NCI-H446 treated with DMSO at 0.1 percent for 48 hours (cell line): ENCODE data around the gene DCDC2.
"Not testable (repeated sequence)": the region's sequence is repeated elsewhere in the genome, so short reads cannot be mapped to it uniquely, and the experiment has no call there.

Experiments
- DNase-seq: peaks from one replicate; lab custom pipeline; 2025; lab: John Stamatoyannopoulos, UW

Gene DCDC2

DNA sequence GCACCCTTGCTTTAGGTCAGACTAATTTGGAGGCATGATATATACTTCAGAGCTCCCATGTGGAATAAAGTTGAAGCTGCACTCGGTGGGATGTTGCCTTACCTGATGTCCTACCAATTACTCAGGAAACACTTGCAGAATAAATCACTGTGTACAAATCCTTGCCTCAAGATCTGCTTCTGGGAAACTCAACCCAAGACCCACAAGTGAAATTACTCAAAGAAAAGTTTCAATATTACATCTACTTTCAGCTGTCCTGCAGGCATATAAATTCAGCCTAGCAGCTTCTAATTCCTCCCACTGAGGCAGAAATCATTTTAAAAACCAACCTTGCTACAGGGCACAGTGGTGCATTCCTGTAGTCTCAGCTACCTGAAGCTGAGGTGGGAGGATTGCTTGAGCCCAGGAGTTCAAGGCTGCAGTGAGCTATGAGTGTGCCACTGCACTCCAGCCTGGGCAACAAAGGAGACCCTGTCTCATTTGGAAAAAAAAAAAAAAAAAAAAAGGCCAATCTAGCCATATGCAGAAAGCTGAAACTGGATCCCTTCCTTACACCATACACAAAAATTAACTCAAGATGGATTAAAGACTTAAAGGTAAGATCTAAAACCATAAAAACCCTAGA, 20.7 kb upstream of the DCDC2 start:
- DNase-seq: no peak

DNA sequence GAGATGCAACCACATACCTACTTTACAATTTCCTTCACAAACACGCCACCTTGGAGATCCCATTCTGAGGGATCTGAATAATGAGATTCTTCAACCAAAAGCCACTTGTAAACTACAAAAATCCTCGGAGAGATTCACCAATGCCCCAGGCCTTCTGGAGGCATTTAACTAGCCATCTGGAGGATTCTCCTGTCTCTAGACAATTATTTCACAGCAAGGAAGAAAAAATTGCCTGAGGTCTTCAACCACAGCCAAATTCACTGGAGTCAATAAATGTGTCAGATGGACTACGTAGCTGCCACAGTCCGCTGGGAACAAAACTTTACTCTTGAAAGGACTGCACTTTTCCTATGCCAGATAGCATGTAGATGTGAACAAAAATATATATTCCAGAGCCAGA, 19.0 kb upstream of the DCDC2 start:
- peak; percentile 43 for DNase-seq

DNA sequence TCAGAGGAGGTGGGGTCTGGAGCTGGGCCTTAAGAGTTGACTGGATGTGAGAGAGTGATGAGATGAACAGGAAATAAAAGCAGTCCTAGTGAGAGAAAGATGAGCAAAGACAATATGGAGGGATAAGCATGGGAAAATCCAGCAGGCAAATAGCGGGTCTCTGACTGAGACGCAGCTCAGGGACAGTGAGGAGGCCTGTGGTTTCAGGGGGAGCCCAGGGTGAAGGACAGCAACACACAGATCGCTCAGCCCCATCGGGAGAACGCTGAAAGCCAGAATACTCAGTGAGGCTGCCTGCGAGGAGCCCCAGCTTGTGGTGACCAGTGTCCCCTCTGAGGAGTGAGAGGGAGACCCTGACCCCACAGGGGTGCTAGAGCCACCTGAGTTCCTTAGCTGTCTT, 16.8 kb upstream of the DCDC2 start:
- no peak for DNase-seq

DNA sequence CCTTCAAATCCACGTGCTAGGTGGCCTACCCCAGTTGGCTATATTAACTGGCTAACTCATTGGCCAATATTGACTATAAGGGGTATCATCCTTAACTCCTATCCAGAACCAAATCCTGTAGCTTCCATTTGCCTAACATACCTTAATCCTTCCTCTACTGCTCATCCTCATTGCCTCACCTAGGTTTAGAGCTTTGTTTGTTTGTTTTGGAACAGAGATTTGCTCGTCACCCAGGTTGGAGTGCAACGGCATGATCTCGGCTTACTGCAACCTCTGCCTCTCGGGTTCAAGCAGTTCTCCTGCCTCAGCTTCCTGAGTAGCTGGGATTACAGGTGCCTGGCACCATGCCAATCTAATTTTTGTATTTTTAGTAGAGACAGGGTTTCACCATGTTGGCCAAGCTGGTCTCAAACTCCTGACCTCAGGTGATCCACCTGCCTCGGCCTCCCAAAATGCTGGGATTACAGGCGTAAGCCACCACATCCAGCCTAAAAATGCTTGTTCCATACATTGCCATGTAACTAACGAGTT, 7.3 kb upstream of the DCDC2 start:
- DNase-seq: not testable (repeated sequence)

DNA sequence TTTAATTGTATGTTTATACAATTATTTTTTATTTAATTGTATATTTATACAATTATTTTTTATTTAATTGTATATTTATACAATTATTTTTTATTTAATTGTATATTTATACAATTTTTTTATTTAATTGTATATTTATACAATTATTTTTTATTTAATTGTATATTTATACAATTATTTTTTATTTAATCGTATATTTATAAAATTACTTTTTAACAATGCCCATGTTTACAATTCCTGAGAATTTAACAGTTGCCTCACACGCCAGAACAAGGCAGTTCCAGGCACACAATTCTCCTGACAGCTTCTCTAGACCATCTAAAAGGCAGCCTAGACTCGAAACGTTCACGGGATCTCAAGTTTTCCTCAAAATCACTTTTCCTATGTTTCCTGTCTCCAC, 4.5 kb upstream of the DCDC2 start:
- not testable (repeated sequence) for DNase-seq

DNA sequence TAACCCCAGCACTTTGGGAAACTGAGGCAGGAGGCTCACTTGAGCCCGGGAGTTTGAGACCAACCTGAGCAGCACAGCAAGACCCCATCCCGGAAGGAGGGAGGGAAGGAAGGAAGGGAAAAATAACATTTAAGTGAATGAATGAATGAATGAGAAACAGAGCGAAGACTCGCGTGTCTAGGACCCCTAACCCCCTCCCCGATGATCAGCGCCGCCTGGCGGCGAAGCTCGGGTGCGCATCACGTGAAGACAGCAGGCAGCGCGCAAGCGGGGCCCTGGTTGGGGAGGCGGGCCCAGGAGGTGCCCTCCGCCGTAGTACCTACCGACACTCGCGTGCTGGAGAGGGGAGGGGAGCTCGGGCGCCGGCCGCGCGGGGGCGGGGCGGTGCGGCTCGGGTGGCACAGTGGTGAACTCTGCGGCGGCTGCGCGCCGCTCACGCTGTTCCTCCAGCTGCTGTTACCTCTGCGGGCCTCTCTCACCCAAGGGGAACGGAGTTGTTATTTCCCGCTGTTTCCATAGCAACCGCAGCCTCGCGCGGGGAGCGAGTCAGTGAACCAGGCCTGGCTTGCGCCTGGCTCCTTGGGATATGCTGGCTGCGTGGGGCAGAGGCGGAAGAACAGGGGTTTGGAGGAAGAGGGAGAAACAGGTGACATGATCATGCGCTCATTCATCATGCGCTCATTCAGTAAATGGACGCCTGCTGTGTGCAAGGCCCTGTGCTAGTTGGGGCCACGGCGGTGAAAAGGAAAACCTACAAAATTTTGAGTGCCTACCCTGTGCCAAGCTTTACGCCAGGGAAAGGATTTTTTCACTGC, 2.0 kb upstream of the DCDC2 start:
- peak; percentile 53 for DNase-seq

DNA sequence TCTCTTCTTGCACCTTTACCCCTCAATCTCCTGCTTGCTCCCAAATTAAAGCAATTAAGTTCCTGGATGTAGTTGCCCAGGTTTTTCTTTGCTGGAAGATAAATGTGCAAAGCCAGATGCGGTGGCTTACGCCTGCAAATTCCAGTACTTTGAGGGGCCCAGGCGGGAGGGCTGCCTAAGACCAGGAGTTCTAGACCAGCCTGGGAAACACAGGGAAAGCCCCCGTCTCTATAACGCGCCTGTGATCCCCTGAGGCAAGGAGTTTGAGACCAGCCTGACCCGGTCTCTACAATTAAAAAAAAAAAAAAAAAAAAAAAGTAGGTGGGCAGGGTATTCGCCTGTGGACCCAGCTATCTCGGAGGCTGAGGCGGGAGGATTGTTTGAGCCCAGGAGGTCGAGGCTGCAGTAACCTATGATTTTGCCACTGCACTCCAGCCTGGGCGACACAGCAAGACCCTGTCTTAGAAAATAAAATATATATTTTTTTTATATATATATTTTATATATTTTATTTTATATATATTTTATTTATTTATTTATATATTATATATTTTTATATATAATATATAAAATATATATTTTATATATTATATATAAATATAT, 461 bp upstream of the DCDC2 start:
- DNase-seq: no peak

DNA sequence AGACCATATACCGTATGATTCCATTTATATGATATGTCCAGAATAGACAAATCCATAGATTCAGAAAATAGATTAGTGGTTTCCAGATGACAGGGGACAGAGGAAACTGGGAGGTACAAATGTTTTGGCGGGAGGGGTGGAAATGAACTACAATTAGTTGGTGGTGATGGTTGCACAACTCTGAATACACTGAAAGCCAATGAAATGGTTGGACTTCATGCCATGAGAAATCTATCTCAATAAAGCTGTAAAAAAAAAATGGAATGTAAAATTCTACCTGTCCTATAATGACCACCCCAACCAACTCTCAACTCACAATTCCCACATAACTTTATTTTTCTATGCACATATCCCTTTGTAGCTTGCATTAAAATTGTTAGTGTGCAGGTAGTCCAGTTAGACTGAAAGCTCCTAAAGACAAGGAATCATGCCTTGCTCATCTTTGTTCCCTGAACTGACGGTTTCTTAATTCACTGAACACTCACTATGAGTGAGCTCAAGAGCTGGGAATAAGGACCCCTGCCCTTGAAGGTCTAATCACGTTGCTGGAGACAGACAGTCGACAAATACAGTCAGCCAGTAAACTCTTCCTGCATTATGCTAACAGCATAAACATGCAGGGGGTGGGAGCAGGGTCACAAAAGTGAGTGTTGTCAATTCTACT, 1.4 kb downstream of the DCDC2 start:
- no peak for DNase-seq

DNA sequence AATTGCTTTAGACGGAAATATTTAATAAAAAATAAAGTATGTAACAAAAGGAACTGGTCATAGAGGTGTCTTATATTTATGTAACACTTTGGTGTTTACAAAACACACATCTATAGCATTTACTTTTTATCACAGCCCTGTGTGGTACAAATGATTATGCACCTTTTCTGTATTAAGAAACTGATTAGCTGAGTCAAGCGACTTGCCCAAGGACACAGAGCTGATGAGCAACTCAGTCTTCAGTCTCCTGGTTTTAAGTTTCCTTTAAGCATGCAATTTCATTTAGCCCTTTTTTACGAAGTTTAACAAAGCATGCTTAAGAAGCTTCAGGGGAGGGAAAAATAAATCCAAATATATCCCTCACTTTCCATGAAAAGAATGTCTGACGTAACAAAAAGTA, 2.5 kb downstream of the DCDC2 start:
- DNase-seq: no peak

DNA sequence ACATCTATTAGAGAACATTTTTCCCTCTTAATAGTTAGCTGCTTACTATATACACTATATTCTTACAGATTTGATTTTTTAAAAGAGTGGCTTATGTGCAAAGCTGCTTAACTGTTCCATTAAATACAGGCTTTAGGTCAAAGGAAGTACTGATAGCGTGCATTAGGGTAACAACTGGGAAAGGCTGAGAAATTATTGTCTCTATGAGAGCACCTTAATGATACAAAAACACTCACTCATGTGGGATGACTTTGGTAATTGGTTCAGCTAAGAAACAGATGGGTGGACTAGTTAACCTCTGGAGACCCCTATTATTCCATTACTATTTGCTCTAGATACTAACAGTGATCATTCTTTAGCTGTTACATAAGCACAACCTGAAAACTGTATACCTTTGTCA, 4.0 kb downstream of the DCDC2 start:
- DNase-seq: no peak

DNA sequence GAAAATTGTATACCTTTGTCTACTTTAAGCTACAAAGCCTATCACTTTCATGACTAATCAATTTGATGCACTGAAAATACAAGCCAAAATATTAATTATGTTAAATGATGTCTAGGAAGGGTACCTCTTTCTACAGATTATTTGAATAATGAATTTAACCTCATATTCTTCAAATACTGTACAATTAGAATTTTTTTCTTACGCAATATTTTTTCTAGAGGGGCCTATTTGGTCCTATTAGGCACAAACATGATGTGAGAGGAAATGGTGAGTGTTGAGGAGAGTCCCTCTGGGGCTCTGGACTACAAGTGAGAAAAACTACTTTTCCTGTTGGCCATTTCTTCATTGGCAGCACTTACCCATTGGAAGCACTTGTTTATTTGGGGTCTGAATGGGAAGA, 5.4 kb downstream of the DCDC2 start:
- DNase-seq: no peak

DNA sequence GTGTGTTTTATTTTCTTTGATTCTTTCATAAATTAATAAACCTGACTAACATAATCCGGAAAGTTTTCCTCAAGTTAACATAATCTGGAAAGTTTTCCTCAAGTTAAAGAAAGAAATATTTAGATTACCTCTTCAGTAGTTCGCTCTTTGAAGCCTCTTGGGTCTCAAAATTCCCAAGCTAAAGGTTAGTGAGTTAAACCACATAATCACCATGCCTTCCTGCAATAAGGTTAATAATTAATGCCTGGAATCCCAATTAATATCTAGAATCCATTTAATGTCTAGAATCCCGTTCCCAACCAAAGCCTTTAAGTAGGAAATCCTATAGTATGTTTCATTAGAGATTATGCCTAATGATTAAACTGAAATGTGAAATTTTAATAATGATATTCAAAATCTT, 12.9 kb downstream of the DCDC2 start:
- DNase-seq: no peak

DNA sequence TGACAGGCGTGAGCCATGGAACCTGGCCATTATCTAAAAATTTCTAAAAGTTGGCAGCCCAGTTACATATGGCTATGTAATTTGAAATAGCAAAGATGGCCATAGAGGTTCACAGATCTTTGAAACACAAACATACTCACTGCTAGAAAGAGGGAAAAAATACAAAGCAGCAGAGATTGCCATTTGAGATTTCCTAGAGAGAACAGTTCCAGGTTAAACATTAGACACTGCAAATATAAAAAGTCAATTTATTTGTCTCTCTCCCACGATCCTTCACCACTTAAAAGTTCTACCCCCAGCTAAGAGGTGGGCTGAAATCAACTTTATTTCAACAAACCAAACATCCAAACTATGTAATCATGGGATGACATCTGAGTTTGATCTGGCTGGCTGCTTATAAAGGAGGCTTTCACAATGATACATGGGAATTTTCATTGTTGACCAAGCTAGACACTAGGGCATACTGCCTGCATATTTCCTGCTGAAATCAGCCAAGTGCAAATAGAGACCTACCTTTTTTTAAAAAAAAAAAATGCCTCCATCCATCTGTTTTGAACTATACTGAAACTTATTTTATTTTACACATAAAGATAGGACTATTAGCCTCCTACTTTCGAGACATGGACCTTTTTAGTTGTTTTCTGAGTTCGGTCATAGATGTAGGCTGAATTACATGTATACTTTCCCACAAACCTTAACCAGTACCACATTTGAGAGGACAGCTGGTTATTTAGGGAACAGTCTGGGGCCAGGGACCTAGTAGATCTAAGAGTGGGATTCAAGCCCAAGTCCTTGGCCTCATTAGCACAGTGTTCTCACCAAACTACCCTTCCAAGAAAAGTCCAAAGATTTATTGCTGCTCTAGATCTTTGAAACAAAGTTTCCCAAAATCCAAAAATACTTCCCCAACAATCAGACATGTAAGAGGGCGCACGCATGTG, 16.6 kb downstream of the DCDC2 start:
- no peak for DNase-seq

DNA sequence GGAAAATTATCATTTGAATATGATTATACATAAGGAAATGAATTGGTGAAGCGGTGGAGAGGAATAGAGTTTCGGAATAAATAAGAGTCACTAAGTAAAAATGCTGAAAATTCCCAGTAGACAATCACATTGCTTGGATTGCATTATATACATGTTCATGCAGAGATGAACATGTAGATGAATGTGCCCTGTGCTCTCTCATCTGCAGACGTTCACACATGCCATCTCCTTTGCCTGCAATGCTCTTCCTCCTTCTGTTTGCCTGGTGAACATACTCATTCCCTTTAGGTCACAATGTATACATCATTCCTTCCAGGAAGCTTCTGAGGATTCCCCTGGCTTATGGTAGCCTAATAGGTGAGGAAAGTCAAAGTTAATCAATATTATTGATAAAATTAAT, 17.9 kb downstream of the DCDC2 start:
- no peak for DNase-seq

DNA sequence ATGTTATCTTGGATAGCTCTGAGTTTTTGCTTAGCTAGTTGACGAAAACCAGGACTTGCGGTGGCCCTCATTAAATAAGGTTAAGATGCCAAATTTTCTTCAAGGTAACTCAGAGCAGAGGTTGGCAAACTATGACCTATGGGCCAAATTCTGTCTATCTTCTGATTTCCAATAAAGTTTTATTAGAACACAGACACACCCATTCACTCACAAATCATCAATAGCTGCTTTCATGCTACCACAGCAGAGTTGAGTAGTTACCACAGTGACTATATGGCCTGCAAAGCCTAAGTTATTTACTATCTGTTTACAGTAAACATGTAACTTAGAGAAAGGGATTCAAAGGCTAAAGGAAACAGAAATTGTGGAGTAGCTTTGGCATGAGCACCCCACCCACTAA, 23.6 kb downstream of the DCDC2 start:
- no peak for DNase-seq

DNA sequence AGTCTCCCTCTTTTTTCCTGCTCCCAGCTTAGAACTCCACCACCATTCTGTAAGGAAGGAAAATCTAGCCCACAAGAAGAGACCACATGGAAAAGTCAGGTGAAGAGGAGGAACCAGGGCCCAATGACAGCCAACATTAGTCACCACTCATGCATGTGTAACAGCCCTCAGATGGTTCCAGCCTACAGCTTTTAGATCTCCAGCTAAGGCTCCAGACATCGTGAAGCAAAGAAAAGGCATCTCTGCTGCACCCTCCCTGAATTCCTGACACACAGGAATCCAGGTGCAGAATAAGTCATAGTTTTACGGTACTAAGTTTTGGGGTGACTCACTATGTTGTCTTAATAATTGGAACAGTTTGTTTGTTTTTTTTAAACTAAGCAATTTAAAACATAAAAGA, 25.5 kb downstream of the DCDC2 start:
- DNase-seq: no peak

DNA sequence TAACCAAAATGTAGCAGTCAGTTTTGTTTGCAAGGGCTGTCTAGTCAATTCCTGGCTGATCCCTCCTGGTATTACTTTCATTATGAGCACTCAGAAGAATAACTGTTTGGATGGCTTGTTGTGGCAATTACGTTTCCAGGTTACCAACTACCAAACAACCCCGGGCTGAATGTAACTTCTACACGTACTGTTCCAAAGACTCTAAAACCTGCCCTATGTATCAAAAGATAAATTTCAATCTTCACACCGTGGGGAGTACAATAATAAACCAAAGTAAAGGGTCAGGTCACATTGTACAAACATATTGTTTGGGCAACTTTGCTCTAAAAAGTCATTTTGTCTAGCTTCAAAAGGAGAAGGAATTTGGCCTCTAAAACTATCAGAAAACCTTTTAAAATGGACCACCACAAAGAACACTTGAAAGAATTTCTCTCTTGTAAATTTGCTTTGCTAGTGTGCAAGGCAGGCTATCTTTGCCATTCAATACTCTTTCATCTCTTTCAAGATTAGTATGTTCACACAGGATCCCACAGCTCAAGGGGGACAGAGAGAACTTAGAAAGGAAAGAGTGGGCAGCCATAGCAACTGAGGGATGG, 27.6 kb downstream of the DCDC2 start:
- no peak for DNase-seq

DNA sequence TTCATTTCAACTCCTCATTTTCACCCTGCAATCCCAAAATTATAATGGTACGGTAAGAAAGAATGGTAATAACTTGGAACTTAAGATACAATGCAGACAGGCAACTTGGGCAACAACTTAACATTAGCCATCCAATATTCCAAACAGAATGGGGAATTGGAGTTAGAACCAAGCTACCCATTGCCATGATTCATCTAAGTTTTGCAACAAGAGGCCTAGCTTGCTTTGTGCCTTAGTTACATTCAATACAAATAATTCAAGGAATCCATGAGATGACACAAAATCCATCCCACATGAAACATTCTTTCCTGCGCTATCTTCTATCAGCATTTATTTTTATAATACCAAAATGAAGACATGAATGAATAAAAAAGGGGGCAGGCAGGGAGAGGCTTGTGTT, 28.4 kb downstream of the DCDC2 start:
- no peak for DNase-seq

DNA sequence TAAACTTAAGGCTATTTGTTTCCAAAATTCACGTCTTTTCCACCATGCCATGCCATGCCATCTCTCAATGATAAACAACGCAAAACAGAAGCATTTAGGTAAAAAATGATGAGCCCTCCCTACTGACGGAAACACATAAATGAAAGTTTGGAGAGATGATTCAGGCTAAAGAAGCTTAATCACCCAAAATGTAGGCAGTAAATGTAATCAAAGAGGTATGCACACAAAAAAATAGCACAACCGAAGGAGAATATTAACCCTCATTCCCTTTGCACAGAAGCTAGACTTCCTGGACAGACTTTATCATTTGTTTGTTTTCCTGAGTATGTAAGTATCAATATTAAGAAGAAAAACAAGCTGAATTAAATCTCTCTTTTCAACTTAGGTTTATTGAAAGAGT, 28.8 kb downstream of the DCDC2 start:
- no peak for DNase-seq

DNA sequence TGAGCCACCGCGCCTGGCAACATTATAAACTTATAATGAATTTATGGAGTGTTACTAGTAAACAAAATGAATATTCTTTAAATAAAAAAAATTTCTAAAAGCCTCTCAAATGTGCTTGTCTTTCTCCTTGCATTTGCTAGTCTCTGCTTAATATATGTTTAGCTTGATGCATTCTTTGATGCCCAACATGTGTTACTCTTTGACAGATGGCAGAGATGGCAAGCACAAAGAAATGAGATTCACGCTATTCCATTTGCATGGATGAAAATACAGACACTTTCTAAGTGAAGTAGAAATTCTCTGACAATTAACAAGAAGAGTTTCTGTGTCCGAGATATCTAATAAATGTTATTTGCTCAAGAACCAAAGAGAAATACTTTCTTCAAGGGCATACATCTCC, 30.1 kb downstream of the DCDC2 start:
- no peak for DNase-seq

DNA sequence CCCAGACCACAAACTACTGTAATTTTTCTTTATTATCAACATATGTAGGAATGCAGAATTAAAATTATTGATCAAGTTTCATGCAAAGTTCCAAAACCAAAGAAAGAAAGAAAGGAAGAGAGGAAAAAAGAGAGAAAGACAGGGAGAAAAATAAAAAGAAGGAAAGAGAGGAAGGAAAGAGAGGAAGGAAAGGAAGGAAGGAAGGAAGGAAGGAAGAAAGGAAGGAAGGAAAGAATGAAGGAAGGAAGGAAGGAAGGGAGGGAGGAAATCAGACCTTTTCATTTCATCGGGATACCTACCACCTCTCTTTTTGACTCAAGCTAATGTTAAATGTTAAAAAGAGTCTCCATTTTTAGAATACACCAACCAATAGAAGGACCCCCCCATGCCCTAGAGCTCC, 31.9 kb downstream of the DCDC2 start:
- no peak for DNase-seq
